HCEC 1CT (cell line): ENCODE measurements around the gene BIK.
A peak's percentile ranks its signal among the peaks of the same experiment; 100 is the strongest.
"Not testable (repeated sequence)": the region's sequence is repeated elsewhere in the genome, so short reads cannot be mapped to it uniquely, and the experiment has no call there.

ENCODE experiments used
- DNase-seq: peaks from one replicate; pipeline ENCODE4 v3.0.0-alpha.2; 2017

BIK gene, protein sequence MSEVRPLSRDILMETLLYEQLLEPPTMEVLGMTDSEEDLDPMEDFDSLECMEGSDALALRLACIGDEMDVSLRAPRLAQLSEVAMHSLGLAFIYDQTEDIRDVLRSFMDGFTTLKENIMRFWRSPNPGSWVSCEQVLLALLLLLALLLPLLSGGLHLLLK

DNA sequence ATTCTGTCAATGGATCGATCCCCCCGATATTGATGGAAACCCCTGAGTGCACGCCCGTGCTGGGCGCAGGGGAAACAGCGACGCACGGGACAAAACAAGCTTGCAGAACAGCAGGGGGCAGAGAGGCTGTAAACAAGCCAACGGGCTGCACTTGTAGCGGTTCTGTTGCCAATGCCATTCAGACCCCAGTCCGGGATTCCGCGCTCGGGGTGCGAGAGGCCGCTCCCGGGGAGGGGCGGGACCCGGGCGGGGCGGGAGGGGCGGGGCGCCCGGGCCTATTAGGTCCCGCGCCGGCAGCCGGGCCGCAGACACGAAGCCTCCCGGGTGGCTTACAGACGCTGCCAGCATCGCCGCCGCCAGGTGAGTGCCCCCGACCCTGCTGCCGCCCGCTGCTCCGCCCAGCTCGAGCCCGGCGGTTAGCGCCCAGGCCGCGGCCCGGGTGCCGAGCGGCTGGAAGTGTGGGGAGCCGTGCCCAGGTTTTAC lies at the start of gene BIK:
BIK (plus strand) TSS at position 307 of the 483 bp plus-strand sequence. CDS start 13,273 bp downstream, outside the sequence.
- DNase-seq: peak; percentile 6

DNA sequence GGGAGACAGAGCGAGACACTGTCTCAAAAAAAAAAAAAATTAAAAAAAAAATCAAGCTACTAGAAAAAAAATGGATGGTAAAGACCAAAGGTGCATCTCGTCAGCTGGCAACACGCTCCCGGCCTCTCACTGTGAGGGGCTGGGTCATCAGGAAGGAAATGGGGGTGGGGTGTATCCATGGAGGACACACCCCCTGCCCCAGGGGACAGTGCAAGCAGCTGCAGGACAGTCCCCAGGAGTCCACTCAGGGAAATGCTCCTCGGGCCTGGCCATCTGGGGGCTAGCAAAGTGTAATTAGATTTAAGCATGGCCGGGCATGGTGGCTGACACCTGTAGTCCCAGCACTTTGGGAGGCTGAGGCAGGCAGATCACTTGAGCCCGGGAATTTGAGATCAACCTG lies 44.4 kb upstream of the BIK start:
- DNase-seq: no peak

DNA sequence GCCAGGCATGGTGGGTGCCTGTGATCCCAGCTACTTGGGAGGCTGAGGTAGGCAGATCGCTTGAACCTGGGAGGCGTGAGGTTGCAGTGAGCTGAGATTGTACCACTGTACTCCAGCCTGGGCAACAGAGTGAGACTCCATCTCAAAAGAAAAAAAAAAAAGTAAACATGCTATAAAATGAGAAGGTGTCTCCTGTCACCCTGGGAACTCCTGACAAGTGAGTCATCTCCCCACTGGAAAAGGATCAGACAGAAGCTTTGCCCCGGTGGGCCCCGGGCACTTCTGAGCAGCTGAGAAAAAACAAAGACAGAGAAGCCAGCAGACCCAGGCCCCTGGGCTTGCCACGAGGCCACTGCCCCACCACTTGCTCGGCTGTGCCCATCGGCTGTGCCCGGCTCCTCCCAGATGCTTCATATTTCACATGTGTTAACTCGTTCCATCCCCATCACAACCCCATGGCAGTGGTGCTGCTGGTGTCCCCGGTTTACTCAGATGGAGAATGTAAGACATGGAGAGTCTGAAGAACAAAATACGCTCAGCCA lies 43.6 kb upstream of the BIK start:
- DNase-seq: peak; percentile 68

DNA sequence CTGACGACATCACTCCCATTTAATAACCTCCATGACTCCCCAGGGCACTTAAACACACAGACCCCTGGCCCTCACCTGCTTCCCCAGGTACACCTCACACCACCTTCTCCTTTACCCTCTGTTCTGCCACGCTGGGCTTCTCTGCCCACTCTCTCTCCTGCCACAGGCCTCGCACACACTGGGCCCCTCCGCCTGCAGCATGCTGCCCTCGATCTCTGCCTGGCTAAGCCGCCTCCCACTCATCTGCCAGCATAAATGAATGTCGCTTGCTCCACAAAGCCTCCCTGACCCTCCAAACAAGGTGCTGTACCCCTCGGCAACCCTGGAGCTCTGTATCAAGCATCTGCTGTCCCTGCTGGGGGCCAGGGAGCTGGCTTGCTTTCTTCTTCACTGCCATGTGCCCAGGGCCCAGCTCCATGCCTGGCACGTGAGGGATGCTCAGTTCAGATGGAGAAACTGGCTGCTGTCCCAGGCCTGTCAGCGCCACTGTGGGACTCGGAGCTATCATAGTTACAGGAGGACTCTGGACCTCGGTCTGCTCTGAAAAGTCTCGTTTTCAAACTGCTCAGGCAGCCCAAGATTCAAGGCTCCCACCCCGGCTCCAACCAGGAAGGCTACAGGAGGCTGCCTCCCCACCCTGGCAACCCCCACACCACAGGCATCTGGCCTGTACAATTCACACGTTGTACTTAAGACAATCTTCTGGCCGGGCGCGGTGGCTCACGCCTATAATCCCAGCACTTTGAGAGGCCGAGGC lies 33.3 kb upstream of the BIK start:
- DNase-seq: no peak

DNA sequence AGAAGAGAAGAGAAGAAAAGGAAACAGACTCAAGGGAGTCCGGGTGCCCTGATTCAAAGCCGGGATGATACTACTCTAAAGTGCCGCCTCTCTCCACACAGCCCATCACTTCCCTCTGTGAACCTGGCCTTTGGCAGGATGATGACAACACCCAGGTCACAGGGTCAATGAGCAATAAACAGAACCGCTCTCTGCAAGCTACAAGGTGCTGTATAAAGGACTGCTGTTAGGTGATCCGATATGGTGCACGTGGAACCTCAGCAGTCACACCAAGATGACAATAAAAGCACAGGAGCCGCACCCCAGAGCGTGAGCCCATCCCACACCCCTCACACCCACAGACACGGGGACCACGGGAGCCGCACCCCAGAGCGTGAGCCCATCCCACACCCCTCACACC lies 32.0 kb upstream of the BIK start:
- no peak for DNase-seq

DNA sequence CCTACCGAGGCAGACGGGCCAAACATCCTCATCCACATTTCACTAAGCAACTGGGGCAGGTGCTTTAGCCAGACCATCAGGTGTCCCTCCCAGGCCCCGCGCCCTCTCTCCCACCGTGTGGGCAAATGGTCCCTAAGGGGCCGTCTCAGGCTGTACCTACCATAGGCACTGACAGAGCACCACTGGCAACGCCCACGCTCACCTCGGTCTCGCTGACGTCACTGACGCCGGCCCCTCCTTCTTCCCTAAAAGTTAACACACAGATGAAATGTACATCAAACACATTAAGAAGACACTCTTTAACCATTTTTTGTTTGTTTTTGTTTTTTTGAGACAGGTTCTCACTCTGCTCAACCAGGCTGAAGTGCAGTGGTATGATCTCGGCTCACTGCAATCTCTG lies 30.8 kb upstream of the BIK start:
- no peak for DNase-seq

DNA sequence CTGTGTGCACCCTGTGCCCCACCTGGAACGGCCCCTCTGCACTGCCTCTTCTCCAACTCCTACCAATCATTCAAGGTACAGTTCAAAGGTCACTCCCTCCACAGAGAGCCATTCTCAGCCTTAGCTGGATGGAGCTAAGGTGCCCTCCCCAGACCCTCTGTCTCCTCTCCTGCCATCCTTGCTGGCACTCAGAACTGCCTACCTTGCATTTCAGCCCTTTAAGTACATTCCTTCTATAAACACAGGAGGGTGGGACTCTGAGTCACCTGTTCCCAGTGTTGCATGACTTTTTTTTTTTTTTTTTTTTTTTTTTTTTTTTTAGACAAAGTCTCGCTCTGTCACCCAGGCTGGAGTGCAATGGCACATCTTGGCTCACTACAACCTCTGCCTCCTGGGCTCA lies 29.9 kb upstream of the BIK start:
- DNase-seq: peak; percentile 10

DNA sequence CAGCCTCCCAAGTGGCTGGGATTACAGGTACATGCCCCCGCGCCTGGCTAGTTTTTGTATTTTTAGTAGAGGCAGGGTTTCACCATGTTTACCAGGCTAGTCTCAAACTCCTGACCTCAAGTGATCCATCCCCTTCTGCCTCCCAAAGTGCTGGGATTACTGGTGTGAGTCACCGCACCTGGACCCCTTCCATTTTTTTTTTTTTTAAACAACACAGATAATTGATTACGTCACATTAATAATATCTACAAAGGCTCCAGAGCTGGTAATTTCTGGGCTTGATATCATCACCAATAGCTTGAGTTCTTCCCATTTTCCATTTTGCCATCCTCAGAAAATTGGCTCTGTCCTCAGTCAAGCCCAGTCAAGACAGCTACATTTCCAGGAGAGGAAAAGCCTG lies 28.6 kb upstream of the BIK start:
- DNase-seq: peak; percentile 49

DNA sequence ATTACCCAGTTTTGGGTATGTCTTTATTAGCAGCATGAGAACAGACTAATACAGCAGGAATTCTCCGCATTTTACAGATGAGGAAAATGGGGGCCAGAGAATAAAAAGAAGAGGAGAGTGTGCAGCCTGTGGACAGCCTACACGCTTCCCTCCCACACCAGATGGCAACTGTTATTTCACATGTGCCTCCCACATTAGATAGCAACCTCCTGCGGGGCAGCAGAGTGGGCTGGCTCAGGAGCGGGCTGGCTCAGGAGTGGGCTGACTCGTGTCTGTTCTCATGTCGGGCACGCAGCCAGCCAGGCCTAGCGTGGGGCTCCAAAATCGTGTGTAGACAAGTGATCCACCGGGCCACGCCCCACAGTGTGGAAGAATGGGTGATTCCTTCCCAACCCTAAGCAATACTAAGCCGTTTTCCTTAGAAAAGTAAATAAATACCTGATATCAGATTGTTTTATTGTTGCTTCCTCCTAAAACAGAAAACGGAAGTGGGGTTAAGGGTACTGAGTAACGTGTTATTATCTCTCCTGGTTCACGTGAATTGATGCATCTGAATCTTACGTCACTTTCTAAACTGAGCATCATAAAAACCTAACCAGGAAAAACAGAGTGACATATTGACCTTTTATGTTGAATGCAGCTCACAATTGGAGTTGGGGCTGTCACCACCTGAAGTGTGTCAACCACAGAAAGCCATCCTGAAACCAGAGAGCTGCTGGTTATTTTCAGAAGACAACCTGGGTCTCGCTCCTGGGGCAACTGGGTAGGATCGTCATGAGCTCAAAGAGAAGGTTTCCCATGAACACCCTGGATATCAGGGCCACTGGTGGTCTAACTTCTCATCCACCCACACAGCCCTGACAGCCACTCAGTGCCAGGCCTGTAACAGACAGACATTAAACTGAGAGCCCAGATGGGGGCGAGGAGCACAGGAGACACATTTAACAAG lies 24.6 kb upstream of the BIK start:
- DNase-seq: no peak

DNA sequence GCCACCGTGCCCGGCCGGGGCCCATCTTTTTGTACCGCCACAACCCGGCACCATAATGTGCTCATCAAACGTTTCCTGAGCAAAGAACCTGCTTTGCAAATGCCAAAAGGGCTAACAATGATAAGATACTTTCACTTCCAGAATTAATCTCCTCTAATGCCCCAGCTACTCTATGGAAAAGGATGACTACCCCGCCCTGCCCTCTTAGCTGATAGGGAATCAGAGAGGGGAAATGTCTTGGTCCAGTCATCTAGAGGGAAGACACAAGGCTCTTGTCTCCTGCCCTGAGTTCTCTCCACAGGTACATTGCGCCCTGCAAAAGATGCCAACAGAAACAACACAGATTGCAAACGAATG lies 21.9 kb upstream of the BIK start:
- DNase-seq: no peak

DNA sequence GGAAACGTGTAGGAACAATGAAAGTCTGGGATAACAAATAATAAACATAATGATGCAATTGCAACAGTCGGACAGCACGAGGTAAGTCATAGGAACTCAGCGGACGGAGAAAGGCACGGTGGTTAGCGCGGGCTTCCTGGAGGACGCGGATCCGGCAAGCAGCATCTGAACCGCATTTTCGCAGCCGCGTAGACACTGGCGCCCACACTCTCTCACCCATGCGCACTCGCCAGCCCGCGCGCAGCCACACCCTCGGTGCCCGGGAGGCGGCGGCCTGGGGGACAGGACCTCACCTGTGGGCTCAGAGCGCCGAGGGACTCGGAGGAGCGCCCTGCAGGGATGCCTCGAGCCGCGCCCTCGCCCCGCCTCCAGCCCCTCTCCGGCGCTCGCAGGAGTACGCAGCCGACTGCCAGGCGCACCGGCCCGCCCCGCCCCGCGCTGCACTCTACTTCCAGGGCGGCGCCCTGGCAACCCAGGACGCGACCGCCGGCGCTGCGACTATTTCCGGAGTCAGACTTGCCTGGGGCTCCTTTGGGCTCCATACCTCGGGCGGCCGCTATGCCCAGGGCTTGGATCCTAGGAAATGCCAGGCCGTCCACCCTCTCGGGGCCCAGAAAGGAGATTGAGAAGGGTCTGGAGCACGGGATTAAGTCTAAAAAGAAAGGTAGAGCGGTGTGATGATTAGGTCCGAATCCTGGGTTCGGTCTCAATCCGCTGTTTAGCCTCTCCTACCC lies 21.4 kb upstream of the BIK start, which contains the start of gene TTLL1:
TTLL1 (minus strand) TSS at position 408 of the 734 bp plus-strand sequence. CDS start 13,805 bp downstream, outside the sequence.
- DNase-seq: peak; percentile 86

DNA sequence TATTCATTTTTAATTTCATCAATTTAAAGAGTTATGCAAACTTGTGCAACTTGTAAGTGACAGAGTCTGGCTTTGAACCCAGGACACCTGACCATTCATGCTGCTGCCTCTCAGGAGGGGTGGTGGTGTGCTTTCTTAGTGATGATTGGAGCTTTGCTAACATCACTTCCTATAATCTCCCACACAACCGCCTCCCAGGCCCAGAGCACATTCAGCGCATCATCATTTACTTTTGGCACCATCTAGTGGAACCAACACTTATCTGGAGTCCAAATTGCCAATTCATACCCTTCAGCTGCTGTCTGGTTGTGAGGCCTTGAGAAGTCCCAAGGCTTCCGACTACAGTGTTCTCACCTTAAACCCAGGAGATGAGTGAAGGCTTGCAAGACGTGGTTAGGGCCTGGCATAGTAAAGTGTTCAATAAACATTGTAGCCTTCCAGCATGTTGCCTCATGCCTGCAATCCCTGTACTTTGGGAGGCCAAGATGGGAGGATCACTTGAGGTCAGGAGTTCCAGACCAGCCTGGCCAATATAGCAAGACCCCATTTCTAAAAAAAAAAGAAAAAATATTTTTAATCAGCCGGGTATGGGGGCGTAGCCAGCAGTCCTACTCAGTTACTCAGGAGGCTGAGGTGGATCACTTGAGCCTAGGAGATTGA lies 20.3 kb upstream of the BIK start:
- DNase-seq: peak; percentile 92

DNA sequence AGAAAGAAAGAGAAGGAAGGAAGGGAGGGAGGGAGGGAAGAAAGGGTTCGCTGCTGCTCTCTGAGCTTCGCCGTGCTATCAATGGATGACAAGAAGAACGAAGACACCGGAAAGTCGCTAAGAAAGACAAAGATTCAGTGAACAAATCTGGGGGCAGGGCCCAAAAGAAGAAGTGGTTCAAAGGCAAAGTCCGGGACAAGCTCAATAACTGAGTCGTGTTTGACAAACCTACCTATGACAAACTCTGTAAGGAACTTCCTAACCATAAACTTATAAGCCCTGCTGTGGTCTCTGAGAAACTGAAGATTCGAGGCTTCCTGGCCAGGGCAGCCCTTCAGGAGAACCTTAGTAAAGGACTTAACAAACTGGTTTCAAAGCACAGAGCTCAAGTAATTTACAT lies 18.5 kb upstream of the BIK start:
- no peak for DNase-seq

DNA sequence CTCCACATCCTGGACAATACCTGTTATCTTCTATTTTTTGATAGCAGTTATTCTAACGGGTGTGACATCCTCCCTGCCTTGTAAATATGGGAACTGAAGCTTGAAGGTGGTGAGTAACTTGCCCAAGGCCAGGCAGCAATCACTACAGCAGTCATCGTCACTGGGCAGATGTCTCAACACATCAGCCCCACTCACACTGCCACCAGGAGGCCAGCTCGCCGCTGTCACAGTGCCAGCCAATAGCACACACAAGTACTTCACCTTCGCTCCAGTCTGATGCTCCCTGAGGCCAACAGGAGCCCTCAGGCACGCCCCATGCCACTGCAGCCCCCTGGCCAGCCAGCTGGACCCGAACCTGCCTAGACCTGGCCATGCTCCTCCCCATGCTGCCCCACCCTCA lies 16.5 kb upstream of the BIK start:
- DNase-seq: no peak

DNA sequence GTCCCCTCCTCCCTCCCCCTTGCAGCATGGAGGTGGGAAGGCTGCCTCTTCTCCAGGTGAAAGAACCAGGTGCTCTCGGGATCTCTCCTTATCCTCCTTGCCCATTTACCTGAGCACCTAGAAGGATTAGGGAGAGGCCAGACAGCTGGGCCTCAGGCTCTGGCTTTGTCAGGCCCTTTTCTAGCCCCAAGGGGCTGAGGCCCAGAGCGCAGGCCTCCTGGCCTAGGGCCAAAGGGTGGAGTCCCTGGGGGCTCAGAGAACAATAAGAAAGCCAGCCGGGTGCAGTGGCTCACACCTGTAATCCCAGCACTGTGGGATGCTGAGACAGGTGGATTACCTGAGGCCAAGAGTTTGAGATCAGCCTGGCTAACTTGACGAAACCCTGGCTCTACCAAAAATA lies 16.0 kb upstream of the BIK start:
- no peak for DNase-seq

DNA sequence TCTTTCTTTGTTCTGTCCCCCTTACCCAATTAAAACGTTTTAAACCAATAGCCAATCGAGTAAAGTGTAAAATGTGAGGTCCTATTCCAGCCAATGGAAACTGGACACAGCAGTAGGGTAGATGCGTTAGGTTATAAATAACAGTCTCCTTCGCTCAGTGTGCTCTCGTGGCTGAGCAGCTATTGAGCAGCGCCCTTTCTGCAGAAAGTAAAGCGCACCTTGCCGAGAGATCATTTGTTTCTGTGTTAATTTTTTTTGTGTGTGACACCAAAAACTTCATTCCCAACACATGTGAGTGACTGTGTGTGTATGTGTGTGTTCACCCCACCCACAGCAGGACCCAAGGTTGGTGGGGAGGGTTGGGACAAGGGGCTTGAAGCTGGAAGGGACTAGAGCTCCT lies 14.1 kb upstream of the BIK start:
- no peak for DNase-seq

DNA sequence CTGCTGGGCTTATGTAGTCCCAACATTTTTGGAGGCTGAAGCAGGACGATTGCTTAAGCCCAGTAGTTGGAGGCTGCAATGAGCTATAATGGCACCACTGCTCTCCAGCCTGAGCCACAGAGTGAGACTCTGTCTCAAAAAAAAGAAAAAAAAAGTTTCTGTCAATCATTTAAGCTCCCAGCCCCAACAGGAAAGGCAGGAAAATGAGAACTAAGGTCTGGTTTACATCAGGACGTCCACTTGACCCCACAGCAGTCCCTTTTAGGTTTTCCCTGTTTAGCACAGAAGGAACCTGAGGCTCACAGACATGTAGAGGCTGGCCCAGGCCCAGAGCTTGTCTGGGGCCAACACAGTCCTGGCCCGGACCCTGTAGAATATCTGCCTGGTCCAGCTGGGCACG lies 12.2 kb upstream of the BIK start:
- DNase-seq: no peak

DNA sequence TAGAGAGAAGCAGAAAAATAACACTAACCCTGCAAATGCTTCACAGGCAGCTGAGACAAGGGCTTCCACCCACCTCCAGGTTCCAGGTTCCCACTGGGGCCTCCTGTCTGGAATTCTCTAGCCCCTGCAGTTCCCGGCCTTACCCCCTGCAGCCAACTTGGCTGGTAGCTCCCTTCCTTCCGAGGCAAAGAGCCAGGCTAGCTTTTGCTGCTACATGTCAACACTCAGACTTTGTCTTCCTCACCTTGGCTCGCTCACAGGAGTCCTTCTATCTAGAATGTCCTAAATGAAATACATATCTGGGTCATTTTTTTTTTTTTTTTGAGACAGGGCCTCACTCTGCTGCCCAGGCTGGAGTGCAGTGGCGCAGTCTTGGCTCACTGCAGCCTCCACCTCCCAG lies 11.5 kb upstream of the BIK start:
- no peak for DNase-seq

DNA sequence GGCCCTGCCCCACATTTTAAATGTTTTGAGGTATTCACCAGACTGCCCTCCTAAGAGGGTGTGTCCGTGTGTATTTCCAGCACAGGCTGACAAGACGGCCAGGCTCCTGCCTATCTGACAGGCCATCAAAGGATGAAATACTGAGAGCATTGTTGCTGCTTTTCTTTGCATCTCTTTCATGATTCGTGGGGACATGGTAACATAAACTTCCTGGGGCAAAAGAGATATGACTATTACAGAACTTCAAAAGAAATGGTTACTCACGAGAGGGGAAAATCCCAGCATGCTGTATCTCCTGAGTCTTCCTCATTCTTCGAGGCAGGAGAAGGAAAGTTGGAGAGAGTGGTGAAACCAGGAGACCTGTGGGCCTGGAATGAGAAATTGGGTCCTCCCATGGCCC lies 10.3 kb upstream of the BIK start:
- DNase-seq: no peak

DNA sequence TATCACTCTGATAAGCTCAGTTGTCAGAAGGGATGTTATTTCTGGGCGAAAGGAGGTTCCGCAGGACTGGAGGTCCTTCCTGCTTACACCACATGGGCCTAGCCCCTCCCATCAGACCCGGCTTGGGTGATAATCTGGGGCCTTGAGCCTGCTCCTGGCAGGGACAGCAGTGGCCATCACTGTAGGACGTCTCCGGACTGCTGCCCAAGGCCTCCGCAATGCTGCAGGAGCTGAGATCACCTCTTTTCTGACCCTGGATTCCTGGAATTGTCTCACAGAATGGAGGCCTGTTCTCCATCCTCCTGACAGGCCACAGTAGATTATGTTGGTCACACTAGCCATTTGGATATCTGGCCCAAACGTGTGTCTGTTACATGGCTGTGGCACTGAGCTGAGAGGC lies 9.2 kb upstream of the BIK start:
- DNase-seq: no peak

DNA sequence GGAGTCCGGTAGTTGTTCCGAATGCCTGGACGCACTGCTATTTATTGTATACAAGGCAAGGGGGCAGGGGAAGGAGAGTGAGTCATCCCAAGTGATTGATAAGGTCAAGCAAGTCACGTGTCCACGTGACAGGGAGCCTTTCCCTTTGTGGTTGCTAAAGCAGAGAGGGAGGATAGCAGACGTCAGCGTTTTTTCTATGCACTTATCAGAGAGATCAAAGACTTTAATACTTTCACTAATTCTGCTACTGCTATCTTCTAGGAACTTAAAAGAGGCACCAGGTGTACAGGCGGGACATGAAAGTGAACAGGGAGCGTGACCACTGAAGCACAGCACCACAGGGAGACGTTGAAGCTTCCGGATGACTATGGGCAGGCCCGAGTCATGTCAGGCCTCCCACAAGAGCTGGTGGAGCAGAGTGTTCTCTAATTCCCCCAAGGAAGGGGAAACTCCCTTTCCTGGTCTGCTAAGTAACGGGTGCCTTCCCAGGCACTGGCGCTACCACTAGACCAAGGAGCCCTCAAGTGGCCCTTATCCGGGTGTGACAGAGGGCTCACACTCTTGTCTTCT lies 6.4 kb upstream of the BIK start:
- DNase-seq: not testable (repeated sequence)

DNA sequence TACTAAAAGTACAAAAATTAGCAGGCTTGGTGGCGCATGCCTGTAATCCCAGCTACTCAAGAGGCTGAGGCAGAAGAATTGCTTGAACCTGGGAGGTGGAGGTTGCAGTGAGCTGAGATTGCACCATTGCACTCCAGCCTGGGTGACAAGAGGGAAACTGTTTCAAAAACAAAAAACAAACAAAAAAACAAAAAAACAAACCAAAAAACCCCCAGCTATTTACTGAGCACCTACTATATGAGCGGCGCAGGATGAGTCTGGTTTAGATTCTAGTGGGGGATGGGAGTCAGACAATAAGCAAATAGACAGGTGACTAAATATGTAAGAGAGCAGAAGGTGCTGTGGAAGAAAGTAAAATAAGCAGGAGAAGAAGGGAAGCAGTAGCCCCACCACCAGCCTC lies 5.6 kb upstream of the BIK start:
- not testable (repeated sequence) for DNase-seq
